ENCODE results near the gene SLC16A2. TPM values are rescaled to one million over a fixed set of nuclear protein-coding genes. Genes with fewer than 3 reads are reported as not detected.

The SLC16A2 gene
- total and polyA plus RNA-seq, 9 donors = 8.1 to 41.4 (median 24.1) TPM

- Histone ChIP-seq H3K9me3 (no peaks in the 10 kb centered on the region), H3K4me1 (ENCODE audit: insufficient read depth) (no peaks in the 10 kb centered on the region), H3K4me3 (no peak overlapping the region), H3K27ac (no peak overlapping the region), H3K27me3 (no peaks in the 10 kb centered on the region), H3K36me3 (no peaks in the 10 kb centered on the region)
- DNase-seq = no peak
- WGBS, 3 donors = 59 to 74% (median 63%) methylated on average over 1 of the region's 1 CpG
- intact Hi-C loops (cut with DNase I) = no loop called here
- TF ChIP-seq POLR2A (IDR thresholded peaks at IDR 0.05) (no peak), CTCF (IDR thresholded peaks at IDR 0.05) (no peak), EP300 (IDR thresholded peaks at IDR 0.05) (no peak)
Observed at GRCh38 chrX:74490247-74490646, 69.0 kb downstream of the SLC16A2 start.

GRCh38 chrX:74492720-74493201 is 71.5 kb downstream of the SLC16A2 start:
- H3K36me3 ChIP-seq = no peaks in the 10 kb centered on the region
- intact Hi-C loops (cut with DNase I) = no loop called here
- TF ChIP-seq POLR2A (IDR thresholded peaks at IDR 0.05) (no peak), CTCF (IDR thresholded peaks at IDR 0.05) (no peak), EP300 (IDR thresholded peaks at IDR 0.05) (no peak)
- no peak overlapping the region for H3K27ac ChIP-seq
- DNase-seq = no peak
- H3K4me3 ChIP-seq = no peak overlapping the region
- H3K27me3 ChIP-seq = no peaks in the 10 kb centered on the region
- WGBS, 3 donors = 50 to 64% (median 53%) methylated on average over 3 of the region's 3 CpGs
- no peaks in the 10 kb centered on the region for H3K4me1 ChIP-seq (ENCODE audit: insufficient read depth)
- no peaks in the 10 kb centered on the region for H3K9me3 ChIP-seq

GRCh38 chrX:74493806-74494205 is 72.5 kb downstream of the SLC16A2 start:
- Histone ChIP-seq H3K27ac (no peak overlapping the region), H3K4me1 (ENCODE audit: insufficient read depth) (no peaks in the 10 kb centered on the region), H3K4me3 (no peak overlapping the region), H3K9me3 (no peaks in the 10 kb centered on the region), H3K36me3 (no peaks in the 10 kb centered on the region), H3K27me3 (no peaks in the 10 kb centered on the region)
- no peak for DNase-seq
- no peak for TF ChIP-seq CTCF (IDR thresholded peaks at IDR 0.05)
- TF ChIP-seq EP300 (IDR thresholded peaks at IDR 0.05) = no peak
- TF ChIP-seq POLR2A (IDR thresholded peaks at IDR 0.05) = no peak
- WGBS, 3 donors = 46 to 59% (median 59%) methylated on average over 3 of the region's 3 CpGs
- intact Hi-C loops (cut with DNase I) = no loop called here

- intact Hi-C loops (cut with DNase I) = no loop called here
- Histone ChIP-seq H3K27me3 (no peaks in the 10 kb centered on the region), H3K4me1 (ENCODE audit: insufficient read depth) (no peaks in the 10 kb centered on the region), H3K36me3 (no peaks in the 10 kb centered on the region), H3K4me3 (no peak overlapping the region), H3K27ac (no peak overlapping the region), H3K9me3 (no peaks in the 10 kb centered on the region)
- TF ChIP-seq EP300 (IDR thresholded peaks at IDR 0.05) (no peak), CTCF (IDR thresholded peaks at IDR 0.05) (no peak), POLR2A (IDR thresholded peaks at IDR 0.05) (no peak)
- no peak for DNase-seq
Observed at GRCh38 chrX:74498924-74499323, 77.6 kb downstream of the SLC16A2 start.

Measured in ovary (tissue), 9 donors.